Measurements from ENCODE around the gene ANKRD65.
"Not testable (repeated sequence)": the region's sequence is repeated elsewhere in the genome, so short reads cannot be mapped to it uniquely, and the experiment has no call there.

ANKRD65 gene

DNA sequence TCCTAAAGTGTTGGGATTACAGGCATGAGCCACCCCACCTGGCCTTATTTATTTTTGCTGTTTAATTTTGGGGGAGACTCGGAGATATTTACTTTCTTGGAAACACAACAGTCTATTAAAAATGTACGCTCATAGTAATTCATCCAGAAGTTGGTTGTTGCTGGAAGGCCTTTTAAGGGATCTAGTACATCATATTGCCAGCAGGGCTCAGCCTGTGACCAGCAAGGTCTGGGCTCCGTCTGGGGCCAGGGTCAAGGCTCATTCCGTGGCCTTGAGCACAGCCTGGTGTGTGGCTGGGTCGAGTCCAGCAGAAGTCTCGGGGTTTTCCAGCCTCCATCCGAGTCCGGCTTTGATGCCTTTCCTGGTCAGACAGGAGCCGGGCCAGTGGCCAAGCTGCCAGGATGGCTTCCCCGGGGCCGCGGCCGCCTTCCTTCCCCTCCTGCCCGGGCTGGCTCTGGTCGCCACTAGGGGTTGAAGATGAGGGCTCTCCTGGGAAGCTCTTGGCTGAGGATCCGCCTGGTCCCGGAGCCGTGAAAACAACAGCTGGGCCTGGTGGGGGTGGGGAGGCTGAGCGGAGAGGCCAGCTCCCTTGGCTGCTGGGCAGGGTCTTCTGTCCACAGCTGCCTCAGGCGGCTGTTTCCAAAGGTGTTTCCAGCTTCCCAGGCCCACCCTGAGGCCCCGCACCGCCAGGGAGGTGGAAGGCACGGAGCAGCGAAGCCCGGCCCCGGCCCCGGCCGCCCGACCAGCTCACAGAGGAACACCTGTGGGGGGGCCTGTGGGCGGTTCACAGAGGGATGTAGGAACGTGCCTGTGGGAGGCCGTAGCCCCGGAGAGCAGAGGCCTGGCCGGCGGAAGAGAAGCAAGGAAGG is 9.3 kb upstream of the ANKRD65 start:
- DNase-seq: no peak

DNA sequence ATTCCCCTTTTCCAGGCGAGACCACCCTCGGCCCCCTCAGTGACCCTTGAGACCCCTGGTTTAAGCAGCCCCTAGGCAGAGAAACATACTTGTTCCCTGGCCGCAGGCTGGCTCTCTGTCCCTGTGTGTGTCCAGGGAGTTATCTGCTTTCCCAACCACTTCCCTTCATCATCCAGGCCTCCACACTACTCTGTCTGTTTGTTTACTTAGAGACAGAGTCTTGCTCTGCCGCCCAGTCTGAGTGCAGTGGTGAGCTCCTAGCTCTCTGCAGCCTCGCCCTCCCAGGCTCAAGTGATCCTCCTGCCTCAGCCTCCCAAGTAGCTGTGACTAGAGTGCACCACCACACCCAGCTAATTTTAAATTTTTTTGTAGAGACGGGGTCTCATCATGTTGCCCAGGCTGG is 8.6 kb upstream of the ANKRD65 start:
- no peak for DNase-seq

DNA sequence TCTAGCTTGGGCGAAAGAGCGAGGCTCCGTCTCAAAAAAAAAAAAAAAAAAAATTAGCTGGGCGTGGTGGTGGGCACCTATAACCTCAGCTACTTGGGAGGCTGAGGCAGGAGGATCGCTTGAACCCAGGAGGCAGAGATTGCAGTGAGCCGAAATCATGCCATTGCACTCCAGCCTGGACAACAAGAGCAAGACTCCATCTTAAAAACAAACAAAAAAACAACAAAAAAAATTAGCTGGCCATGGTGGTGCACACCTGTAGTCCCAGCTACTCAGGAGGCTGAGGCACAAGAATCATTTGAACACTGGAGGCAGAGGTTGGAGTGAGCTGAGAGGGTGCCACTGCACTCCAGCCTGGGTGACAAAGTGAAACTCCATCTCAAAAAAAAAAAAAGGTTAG is 7.9 kb upstream of the ANKRD65 start:
- DNase-seq: not testable (repeated sequence)

DNA sequence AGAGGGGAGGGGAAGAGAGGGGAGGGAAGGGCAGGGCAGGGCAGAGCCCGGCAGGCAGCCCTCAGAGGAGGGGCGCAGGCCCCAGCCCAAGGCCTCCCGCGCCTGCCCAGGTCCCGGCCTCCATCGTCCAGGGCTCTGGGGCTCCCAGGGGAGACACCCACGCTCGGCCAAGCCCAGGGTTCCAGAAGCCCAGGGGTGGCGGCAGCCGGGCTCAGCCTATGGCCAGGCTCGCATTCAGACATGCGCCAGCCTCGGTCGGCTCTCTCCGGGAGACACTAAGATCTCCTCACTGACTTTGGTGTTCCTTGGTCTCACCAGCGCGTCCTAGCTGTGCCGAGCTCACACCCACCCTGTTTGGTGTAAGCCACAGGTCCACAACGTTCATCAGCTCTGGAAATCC is 7.1 kb upstream of the ANKRD65 start:
- DNase-seq: no peak

DNA sequence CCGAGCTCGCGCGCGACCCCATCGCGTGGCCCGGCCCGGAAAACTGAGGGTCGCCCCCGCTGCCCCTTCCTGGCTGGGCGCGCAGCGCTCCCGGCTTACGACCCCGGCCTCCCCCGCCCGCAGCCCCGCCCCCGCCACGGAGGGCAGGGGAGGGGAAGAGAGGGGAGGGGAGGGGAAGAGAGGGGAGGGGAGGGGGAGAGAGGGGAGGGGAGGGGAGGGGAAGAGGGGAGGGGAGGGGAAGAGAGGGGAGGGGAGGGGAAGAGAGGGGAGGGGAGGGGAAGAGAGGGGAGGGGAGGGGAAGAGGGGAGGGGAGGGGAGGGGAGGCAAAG is 6.7 kb upstream of the ANKRD65 start:
- no peak for DNase-seq

DNA sequence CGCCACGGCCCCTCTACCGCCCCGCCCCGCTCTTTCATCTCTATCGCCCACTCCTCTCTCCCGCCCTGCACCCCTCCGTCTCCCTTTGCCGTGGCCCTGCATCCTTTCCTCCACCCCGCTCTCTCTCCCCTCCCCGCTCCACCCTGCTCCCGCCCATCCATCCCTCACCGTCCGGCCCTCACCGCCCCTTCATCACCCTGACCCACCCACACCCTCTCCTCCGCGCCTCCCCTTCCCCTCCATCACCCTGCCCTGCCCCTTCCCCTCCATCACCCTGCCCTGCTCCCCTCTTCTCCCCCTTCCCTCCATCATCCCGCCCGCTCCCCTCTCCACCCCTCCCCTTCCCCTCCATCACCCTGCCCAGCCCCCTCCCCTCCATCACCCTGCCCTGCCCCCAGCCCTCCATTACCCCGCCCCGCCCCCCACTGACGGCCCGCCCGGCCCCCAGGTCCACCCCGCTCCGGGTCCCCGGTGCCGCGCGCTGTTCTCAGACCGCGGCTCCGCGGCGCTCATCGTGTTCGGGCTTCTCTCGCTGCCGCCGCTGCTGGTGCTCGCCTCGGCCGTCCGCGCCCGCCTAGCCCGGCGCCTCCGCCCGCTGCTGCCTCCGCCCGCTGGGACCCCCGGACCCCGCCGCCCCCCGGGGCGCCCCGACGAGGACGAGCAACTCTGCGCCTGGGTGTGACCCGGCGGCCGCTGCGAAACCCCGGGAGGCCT is 6.2 kb upstream of the ANKRD65 start:
- DNase-seq: no peak

DNA sequence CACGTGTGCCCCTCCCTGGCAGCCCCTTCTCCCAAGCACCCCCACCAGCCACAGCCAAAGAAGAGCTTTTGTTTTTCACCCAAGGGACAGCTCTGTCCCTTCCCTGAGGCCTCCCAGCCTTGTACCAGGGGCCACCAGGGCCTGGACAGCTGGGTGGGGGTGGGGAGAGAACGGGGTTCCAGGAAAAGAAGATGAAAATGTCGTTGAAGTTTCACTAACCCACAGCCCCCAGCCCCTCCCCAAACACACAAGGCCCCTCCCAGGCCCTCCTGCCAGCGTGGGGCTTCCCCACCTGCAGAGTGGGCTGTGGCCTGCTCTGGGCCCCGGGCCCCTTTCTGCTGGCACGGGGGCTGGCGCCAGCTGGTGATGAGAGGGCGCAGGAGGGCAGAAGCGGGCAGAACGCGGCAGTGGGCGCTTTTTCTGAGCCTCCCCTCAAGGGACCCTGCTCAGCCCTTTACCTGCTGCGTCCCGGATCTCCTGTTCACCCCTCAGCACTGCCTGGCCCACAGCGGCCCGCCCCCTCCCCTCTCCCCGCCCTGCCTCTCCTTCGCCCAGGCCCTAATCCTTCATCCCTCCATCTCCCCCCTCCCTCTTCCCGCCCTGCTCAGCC is 5.5 kb upstream of the ANKRD65 start:
- DNase-seq: no peak

DNA sequence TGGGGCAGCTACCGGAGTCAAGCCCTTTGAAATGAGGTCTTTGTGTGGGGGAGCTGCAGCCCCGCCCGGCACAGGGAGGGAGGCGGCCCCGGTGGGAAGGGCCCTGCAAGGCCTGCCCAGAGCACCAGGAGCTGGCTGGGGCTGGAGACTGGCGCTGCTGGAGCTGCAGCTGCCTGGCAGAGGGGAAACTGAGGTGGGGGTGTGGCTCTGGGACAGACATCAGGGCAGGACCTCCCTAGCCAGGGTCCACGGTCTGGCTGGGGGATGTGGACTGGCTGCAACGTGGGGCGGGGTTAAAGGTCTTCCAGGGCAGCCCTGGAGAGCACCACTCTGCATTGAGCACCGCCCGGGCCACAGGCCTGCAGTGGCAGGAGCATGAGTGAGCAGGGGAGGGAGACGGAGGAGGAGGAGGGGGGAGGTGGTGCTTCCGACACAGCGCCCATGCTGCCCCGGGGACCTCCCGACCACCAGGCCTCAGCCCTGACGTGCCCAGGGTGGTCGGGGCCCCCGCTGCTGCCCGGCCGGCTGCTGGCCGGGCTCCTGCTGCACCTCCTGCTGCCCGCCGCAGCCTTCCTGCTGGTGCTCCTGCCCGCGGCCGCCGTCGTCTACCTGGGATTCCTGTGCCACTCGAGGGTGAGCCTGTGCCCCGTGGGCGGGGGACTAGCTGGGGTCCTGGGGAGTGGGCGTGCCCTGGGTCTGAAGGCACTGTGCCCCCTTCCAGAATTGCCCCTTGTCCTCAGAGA is 4.8 kb upstream of the ANKRD65 start:
- no peak for DNase-seq

DNA sequence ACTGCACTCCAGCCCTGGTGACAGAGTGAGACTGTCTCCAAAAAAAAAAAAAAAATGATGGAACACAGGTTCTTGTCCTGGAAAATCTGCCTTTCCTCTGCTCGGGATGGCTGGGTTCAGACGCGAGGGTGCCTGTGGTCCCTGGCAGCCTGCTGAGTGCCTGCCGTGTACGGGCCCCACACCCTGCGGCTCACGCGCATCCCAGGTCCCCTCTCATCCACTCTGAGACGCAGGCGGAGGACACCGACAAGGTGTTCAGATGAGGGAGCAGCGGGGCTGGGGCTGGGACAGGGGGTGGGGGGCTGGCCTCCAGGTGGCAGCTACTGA is 4.3 kb upstream of the ANKRD65 start:
- no peak for DNase-seq

DNA sequence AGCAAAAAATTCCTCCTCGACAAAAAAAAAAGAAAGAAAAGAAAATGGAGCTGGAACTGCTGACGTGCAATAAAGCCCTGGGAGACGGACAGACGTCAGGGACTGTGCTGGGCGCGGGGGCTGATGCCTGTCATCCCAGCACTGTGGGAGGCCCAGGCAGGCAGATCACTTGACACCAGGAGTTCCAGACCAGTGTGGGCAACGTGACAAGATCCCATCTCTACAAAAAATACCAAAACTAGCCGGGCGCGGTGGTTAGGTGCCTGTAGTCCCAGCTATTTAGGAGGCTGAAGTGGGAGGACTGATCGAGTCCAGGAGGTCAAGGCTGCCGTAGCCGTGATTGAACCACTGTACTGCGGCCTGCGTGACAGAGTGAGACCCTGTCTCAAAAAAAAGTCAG is 3.6 kb upstream of the ANKRD65 start:
- no peak for DNase-seq

DNA sequence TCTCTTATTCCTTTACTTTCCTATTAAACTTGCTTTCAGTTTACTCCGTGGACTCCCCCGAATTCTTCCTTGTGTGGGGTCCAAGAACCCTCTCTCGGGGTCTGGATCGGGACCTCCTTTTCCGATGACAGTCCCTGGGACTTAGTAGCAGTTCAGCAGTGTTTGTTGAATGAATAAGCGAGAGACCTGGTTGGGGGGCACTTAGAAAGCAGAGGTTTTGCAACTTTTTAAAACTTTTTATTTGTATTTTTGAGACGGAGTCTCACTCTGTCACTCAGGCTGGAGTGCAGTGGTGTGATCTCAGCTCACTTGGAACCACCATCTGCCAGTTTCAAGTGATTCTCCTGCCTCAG is 2.1 kb upstream of the ANKRD65 start:
- DNase-seq: no peak

DNA sequence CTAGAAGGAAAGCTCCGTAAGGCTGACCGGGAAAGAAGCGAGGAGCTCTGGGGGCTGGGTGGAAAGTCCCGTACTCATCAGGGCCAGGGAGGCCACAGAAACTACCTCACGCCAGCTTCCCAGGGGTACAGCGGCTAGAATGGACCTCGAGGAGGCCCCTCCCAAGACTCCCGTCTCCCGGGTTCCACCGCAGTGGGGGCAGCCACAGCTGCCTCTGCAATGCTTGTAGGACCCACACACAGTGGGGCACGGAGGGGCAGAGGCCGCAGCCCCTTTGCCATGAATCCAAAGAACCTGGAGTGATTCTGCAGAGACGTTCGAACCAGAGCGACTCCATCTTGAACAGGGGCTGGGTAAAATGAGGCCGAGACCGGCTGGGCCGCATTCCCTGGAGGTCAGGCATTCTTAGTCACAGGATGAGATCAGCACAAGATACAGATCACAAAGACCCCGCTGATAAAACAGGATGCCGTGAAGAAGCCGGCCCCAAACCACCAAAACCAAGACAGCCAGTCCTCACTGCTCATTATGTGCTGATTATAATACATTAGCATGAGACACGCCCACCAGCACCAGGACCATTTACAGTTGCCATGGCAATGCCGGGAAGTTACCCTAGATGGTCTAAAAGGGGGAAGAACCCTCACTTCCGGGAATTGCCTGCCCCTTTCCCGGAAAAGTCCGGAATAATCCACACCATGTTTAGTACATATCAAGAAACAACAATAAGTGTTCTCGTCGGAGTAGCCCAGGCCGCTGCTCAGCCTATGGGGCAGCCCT is 1.6 kb upstream of the ANKRD65 start:
- no peak for DNase-seq

DNA sequence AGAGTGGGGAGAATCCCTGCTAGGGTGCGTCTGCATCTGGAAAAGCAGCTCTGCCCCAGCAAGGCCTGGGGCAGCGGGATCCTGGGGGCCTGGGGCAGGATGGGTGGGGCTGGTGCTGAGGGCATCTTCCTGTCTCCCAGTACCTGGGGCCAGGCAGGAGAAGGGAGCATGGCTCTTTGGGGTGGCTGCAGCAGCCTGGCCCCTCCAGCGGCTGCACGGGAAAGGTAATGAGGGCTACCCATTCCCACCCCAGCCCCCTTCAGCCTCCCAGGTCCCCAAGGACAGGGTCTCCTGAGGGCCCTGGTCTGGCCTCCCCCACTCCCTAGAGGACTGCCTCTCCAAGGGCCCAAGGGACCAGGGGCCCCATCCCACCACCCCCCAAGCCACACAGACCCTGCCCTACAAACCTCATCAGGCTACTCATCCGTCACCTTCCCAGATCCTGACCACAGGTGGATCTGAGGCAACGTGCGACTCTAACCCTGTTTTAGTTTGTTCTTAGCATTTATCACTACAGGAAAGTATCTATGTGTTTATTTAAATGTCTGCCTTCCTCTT is 910 bp upstream of the ANKRD65 start:
- DNase-seq: no peak

DNA sequence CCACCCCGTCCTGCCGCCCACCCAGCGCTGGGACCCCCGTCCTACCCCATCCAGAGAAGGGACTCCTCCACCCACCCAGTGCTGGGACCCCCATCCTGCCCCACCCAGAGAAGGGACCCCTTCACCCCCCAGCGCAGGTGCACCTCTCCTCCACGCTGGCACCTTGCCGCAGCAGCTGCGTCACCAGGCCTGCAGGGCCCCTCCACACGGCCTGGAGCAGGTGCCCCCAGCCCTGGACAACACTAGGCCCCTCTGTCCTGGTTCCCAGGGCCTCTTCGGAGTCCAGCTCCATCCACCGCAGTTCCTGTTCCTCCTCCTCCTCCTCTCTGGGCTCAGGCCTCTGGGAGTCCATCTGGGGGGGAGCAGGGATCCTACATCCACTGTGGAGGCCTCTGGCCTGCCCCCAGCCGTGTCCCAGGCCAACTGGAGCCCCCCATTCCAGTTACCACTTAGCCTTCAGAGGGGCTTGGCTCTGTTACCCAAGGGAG is 378 bp downstream of the ANKRD65 start:
- no peak for DNase-seq

DNA sequence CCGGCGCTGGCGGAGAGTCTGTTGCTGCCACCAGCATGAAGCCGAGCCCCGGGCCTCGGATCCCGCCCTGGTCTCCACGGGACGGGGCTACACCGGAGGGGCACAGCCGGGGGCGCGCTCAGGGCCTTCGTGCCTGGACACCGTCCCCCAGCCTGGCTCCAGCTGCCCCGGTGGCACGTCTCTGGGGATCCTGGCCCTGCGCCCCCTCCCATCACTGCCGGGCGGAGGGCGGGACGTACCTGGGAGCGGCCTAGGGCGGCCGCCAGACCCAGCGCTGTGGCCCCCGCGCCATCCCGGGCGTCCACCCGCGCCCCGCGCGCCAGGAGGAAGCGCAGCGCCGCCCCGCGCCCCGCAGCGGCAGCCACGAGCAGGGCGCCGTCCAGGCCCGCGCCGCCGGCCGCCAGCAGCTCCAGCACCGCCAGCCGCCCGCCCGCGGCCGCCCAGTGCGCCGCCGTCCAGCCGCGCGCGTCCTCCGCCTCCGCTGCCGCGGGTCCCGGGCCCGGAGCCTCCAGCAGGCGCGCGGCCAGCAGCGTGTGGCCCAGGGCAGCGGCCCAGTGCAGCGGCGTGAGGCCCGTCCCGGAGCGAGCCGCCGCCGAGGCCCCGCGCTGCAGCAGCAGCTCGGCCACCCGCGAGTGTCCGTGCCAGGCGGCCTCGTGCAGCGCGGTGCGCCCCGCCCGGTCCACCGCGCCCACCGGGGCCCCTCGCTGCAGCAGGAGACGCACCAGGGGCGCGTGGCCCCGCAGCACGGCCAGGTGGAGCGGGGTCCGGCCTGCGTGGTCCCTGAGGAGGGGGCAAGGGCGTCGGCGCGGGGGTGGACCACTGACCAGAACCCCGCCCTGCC is 1.0 kb downstream of the ANKRD65 start:
- no peak for DNase-seq

DNA sequence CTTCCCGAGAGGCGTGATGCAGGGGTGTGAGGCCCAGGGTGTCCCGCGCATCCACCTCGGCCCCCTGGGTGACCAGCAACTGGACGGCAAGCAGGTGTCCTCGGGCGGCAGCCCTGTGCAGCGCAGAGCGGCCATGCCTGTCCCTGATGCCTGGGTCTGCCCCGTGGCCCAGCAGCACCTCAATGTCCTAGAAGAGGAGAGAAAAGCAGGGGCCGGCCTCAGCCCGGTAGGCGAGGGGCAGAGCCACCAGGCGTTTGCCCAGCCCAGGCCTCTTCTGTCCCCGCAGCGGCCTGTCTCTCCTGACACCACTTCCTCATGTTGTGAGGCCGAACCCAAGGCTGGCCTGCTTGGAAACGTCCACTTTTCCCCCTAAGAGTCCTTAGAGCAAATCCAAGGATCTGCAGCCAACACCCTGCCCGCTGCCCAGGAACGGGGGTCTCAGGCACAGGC is 1.7 kb downstream of the ANKRD65 start:
- DNase-seq: no peak

DNA sequence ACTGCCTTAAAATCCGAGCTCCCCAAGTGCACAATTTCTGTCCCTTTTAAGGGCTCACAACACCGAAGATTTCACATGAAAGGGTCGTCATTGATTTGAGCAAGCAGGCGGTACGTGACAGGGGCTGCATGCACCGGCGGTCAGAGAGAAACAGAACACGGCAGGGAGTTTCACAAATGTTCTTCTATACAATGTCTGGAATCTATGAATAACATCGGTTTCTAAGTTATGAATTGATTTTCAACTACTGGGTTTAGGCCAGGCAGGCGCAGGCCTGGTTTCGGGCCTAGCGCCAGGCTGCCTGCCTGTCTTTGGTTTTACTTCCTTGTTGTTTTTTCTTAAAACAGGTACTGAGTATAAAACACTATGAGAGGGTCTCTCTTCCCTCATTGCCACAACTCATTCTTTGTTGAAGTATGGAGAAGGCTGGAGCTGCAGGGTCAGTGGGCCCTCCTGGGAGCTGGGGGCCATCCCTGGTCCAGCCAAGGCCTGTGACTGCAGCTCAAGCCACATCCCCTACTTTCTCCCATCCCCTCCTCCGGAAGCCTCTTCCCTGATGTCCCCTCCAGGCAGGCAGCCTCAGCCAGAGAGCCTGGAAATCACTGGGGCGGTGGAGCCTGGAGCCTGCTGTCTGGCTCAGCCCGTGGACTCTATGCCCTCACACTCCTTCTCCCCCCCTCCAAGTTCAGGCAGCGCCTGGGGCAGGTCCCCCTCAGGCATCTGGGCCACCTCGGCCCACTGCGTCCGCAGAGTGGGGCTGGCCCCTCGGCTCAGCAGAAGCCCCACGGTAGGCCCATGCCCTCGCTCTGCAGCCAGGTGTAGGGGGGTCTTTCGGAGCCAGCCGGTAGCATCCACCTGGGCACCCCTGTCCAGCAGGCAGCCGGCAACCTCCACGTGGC is 2.4 kb downstream of the ANKRD65 start:
- no peak for DNase-seq

DNA sequence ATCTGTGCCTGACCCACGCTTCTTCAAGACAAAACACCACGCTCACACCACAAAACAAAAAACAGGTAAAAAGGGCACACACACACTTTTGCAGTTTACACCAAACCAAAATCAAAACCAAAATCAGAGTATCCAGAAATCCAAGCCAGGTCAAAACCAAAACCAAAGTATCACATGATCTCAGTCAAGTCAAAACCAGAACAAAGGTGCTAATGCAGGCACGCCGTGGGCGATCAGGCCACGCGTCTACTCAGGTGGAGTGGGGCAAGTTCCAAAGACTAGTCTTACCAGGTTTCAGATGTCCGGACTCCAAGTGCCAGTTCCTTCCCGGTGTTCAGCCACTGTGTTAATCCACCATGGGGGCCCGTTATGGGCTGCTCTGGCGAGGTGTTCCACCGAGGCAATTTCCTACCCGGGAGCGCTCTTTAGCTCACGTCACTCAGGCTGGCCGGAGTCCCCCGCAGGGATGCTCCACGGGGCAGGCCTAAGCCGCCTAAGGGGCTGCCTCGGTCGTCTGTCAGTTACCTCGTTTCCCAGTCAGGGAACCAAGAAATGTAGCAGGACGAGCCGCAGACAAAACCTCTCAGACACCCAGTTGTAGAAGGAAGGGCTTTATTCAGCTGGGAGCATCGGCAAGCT is 3.1 kb downstream of the ANKRD65 start:
- not testable (repeated sequence) for DNase-seq

DNA sequence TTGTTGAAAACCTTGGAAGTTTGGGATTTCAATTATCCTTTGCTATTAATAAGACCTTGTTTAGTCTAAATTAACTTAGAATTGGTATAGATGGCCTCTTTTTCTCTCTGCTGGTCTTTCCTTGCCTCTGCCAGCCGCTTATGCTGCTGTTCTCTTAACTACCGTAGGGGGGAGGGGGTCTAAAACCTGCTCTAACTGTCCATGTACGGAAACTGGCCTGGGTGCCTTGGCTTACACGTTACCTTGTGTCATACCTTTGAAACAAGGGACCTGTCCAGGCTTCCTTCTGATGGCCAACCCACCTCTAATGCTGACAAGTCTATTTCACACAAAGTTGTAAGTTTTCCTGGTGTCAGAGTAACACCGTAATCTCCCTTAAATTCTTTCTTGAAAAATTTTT is 3.7 kb downstream of the ANKRD65 start:
- not testable (repeated sequence) for DNase-seq

DNA sequence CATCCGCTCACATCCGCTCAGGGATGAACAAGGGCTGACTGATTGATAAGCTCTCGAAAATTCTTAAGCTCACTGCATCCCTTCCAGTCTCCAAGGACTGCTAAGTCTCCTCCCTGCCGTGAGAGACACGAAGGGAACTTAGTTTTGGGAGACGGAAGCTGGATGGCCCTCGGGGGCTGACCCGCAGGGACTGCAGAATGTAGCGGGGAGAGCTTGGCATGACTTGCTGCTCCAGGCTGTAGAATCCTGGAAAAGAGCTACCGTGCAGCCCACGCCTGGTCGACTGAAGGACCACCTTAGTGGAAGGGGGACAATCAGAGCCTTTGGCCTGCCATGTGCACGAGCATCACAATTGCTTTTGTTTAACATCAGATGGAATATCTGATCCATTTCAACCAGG is 5.3 kb downstream of the ANKRD65 start:
- no peak for DNase-seq

Data from bone marrow (tissue), 2 donors.